IMR-90 (cell line): Measurements from ENCODE around the gene NEURL1. TPM values are rescaled to one million over a fixed set of nuclear protein-coding genes. Genes with fewer than 3 reads are reported as not detected.
A peak's percentile ranks its signal among the peaks of the same experiment; 100 is the strongest.

Source experiments
- ATAC-seq: fragments of 200-7000 bp; cut with Tn5 transposase; 2 replicates; pipeline ENCODE4 v1.9.1; 2020; ENCODE audit warnings: low read depth, mild to moderate bottlenecking, moderate library complexity
- BruUV-seq: library from RNA; stranded (reverse); fragments of 400-500 nt; replicated peaks from 2 replicates; lab custom pipeline; 2021; lab: Mats Ljungman, UMichigan
- CTCF ChIA-PET: fragments of 300-600 bp; formaldehyde crosslinking; extraction: SDS; loops from one replicate; lab custom pipeline; 2021; ENCODE audit warnings: antibody characterized with exemption; lab: Yijun Ruan, JAX
- POLR2A ChIA-PET: fragments of 300-600 bp; sonication (Branson Sonifier 250); formaldehyde crosslinking; loops from one replicate; lab custom pipeline; 2022; ENCODE audit warnings: antibody characterized with exemption; ENCODE audit not compliant: unreplicated experiment; lab: Charles Lee
- DNase-seq: peaks from one replicate; pipeline ENCODE4 v3.0.0; 2013
- H2AFZ ChIP-seq: replicated peaks from 2 replicates; pipeline ENCODE3; 2013; ENCODE audit warnings: low read length, mild to moderate bottlenecking; ENCODE audit not compliant: poor library complexity
- H2AK5ac ChIP-seq: 2 replicates; pipeline ENCODE4 v1.6.1; 2013; ENCODE audit warnings: low read depth, low read length, inconsistent platforms
- H2AK9ac ChIP-seq: replicated peaks from 2 replicates; pipeline ENCODE3; 2013; ENCODE audit warnings: mild to moderate bottlenecking, low read depth, low read length, moderate library complexity; ENCODE audit not compliant: poor library complexity
- H2BK120ac ChIP-seq: 2 replicates; pipeline ENCODE4 v1.6.1; 2013; ENCODE audit warnings: low read depth, low read length, inconsistent platforms
- H2BK15ac ChIP-seq: 3 replicates; pipeline ENCODE4 v1.6.1; 2013; ENCODE audit warnings: low read depth, low read length, inconsistent platforms
- H2BK20ac ChIP-seq: 2 replicates; pipeline ENCODE4 v1.6.1; 2013; ENCODE audit warnings: low read depth, mild to moderate bottlenecking, inconsistent platforms, low read length, moderate library complexity
- H2BK5ac ChIP-seq: 2 replicates; pipeline ENCODE4 v1.6.1; 2013; ENCODE audit warnings: mild to moderate bottlenecking, low read depth, low read length, inconsistent platforms; ENCODE audit not compliant: poor library complexity, severe bottlenecking
- H3K14ac ChIP-seq: replicated peaks from 2 replicates; pipeline ENCODE4 v1.6.1; 2013; ENCODE audit warnings: low read depth, low read length, inconsistent platforms
- H3K18ac ChIP-seq: 2 replicates; pipeline ENCODE4 v1.6.1; 2013; ENCODE audit warnings: low read depth, low read length, control low read depth
- H3K23ac ChIP-seq: 2 replicates; pipeline ENCODE4 v1.6.1; 2013; ENCODE audit warnings: low read depth, low read length, inconsistent platforms
- H3K27ac ChIP-seq: 2 replicates; pipeline ENCODE4 v1.5.1; 2013; ENCODE audit warnings: mild to moderate bottlenecking, control low read depth, low read length; ENCODE audit not compliant: insufficient read depth
- H3K27me3 ChIP-seq: 2 replicates; pipeline ENCODE4 v1.6.1; 2013; ENCODE audit warnings: low read length; ENCODE audit not compliant: control insufficient read depth, insufficient read depth
- H3K36me3 ChIP-seq: 2 replicates; pipeline ENCODE4 v1.6.1; 2013; ENCODE audit warnings: low read length, mixed read lengths; ENCODE audit not compliant: control insufficient read depth, insufficient read depth
- H3K4ac ChIP-seq: 2 replicates; pipeline ENCODE4 v1.6.1; 2013; ENCODE audit warnings: low read depth, low read length, inconsistent platforms
- H3K4me1 ChIP-seq: 2 replicates; pipeline ENCODE4 v1.6.1; 2013; ENCODE audit warnings: low read length, mixed read lengths; ENCODE audit not compliant: control insufficient read depth, insufficient read depth
- H3K4me2 ChIP-seq: 2 replicates; pipeline ENCODE4 v1.6.1; 2013; ENCODE audit warnings: low read depth, mild to moderate bottlenecking, control low read depth, low read length, moderate library complexity
- H3K4me3 ChIP-seq: 2 replicates; pipeline ENCODE4 v1.5.1; 2013; ENCODE audit warnings: low read depth, mild to moderate bottlenecking, control low read depth, low read length, moderate library complexity; ENCODE audit not compliant: insufficient read depth
- H3K56ac ChIP-seq: 2 replicates; pipeline ENCODE4 v1.6.1; 2013; ENCODE audit warnings: low read length, inconsistent platforms; ENCODE audit not compliant: insufficient read depth; ENCODE audit errors: extremely low read depth
- H3K79me1 ChIP-seq, 2 experiments: 2 replicates each; pipeline ENCODE4 v1.6.1; 2013; ENCODE audit warnings: low read length in 2 of 2, inconsistent platforms in 1 of 2, low read depth in 1 of 2
- H3K9ac ChIP-seq: 2 replicates; pipeline ENCODE4 v1.6.1; 2013; ENCODE audit warnings: low read depth, low read length, control low read depth
- H3K9me1 ChIP-seq: 2 replicates; pipeline ENCODE4 v1.6.1; 2013; ENCODE audit warnings: low read length, inconsistent platforms; ENCODE audit not compliant: insufficient read depth
- H3K9me3 ChIP-seq: 2 replicates; pipeline ENCODE4 v1.6.1; 2013; ENCODE audit warnings: low read length; ENCODE audit not compliant: control insufficient read depth, insufficient read depth
- H4K20me1 ChIP-seq: 2 replicates; pipeline ENCODE4 v1.6.1; 2013; ENCODE audit warnings: low read length, inconsistent platforms; ENCODE audit not compliant: insufficient read depth
- H4K5ac ChIP-seq: 2 replicates; pipeline ENCODE4 v1.6.1; 2013; ENCODE audit warnings: mild to moderate bottlenecking, low read depth, low read length, control low read depth
- H4K8ac ChIP-seq, 2 experiments: 2 replicates each; pipeline ENCODE4 v1.6.1; 2013; ENCODE audit warnings: low read depth in 2 of 2, low read length in 2 of 2, control low read depth in 1 of 2, inconsistent platforms in 1 of 2
- H4K91ac ChIP-seq: 2 replicates; pipeline ENCODE4 v1.6.1; 2013; ENCODE audit warnings: low read depth, low read length, inconsistent platforms; ENCODE audit not compliant: insufficient read depth
- CHD1 ChIP-seq: IDR thresholded peaks from 2 replicates; pipeline ENCODE4 v1.6.1; 2012; ENCODE audit warnings: low read depth, low read length, improper control_type of control experiment
- CTCF ChIP-seq: conservative IDR thresholded peaks from 2 replicates; pipeline ENCODE4 v1.5.1; 2012; ENCODE audit warnings: mild to moderate bottlenecking, low read depth, low read length, improper control_type of control experiment
- ELK1 ChIP-seq: fragments of 150-350 bp; IDR thresholded peaks from 2 replicates; pipeline ENCODE4 v1.6.1; 2016; ENCODE audit warnings: low read depth, mild to moderate bottlenecking, low read length, moderate library complexity, borderline replicate concordance
- RCOR1 ChIP-seq: IDR thresholded peaks from 2 replicates; pipeline ENCODE4 v1.6.1; 2012; ENCODE audit warnings: mild to moderate bottlenecking, low read length, improper control_type of control experiment; ENCODE audit not compliant: insufficient replicate concordance
- SMC3 ChIP-seq: fragments of 150-350 bp; IDR thresholded peaks from 2 replicates; pipeline ENCODE4 v1.6.1; 2016; ENCODE audit warnings: low read depth, mild to moderate bottlenecking, antibody characterized with exemption, low read length, moderate library complexity
- WGBS, 2 experiments: methylation state at CpG; one replicate each; pipeline versions ENCODE4 v1.1.5 to v1.1.7; 2013; ENCODE audit warnings: missing lambda C conversion rate in 2 of 2; ENCODE audit not compliant: insufficient read length in 1 of 2; ENCODE audit errors: extremely low coverage in 2 of 2; 5-methylcytosine and 5-hydroxymethylcytosine counted together
- dilution Hi-C: fragments of 300-500 bp; cut with HindIII; formaldehyde crosslinking; loops from one replicate; pipeline ENCODE4 v1.14.3; 2018; ENCODE audit warnings: low sequenced_read_pairs; ENCODE audit not compliant: unreplicated experiment
- in situ Hi-C: fragments of 300-500 bp; cut with MboI; formaldehyde crosslinking; loops from 3 replicates; pipeline ENCODE4 v1.14.3; 2019; ENCODE audit warnings: low sequenced_read_pairs, inconsistent platforms, mixed read lengths
- intact Hi-C: fragments of 100-400 bp; cut with micrococcal nuclease; formaldehyde crosslinking; loops from 2 replicates; pipeline ENCODE4 v1.10.0; 2022
- polyA plus RNA-seq, 3 experiments: library from polyadenylated mRNA; depleted of rRNA; stranded (reverse); fragments of >200 nt; gene quantifications; 2 replicates each; pipeline ENCODE4 v1.2.3, GENCODE V29; 2012; ENCODE audit warnings: low replicate concordance in 1 of 3
- total RNA-seq: library from RNA; depleted of rRNA; stranded (reverse); fragments of >200 nt; gene quantifications from 2 replicates; pipeline ENCODE4 v1.2.3, GENCODE V29; 2012

NEURL1 gene
- total and polyA plus RNA-seq, 2 of the 4 experiments (the other 2 are of a cell fraction): 0.36 to 0.82 TPM

- TF ChIP-seq SMC3 (peak; percentile 35; the same call in 1 of the 2 replicates), RCOR1 (no peak)
These were observed 98.9 kb downstream of the NEURL1 start (continued) for GRCh38 chr10:103592186-103593021.

GRCh38 chr10:103593022-103593570 is 99.6 kb downstream of the NEURL1 start:
- H3K56ac ChIP-seq: no peak overlapping the region
- POLR2A ChIA-PET: no interaction called here
- H3K27ac ChIP-seq: no peak overlapping the region
- H4K8ac ChIP-seq: no peak overlapping the region
- H3K18ac ChIP-seq: no peak overlapping the region
- ATAC-seq (peak; percentile 5; the same call in 1 of the 2 replicates), DNase-seq (no peak)
- no peak overlapping the region for H3K4me2 ChIP-seq
- no peak overlapping the region for H2BK20ac ChIP-seq
- dilution Hi-C loops (no loop called here), in situ Hi-C loops (loop anchor here (10.0 kb wide), 1 partner anchor 262 kb away; the partner anchor contains the start of gene SH3PXD2A), intact Hi-C loops (loop anchor here (5.0 kb wide), 1 partner anchor 176 kb away; no protein-coding TSS in a partner anchor)
- CTCF ChIA-PET: interaction anchor here (1.3 to 1.6 kb wide), 2 partner anchors 93 to 103 kb away, joined by 4 to 7 read pairs; no protein-coding TSS in a partner anchor
- H3K9me1 ChIP-seq: peaks cover 3% of the 10 kb centered on the region; the same call in 1 of the 2 replicates
- H2BK5ac ChIP-seq: no peak overlapping the region
- 80% methylated on average over 1 of the region's 3 CpGs; no CpG with 5 or more reads in 1 of the 2 experiments for WGBS, 2 experiments
- H3K79me1 ChIP-seq: 0 out of 4 replicates have a peak, but pooled peaks cover 0 to 4% of the 10 kb centered on the region in 2 experiments
- no peak overlapping the region for H2BK120ac ChIP-seq
- 0 out of 2 replicates have a peak, but pooled peaks cover 2% of the 10 kb centered on the region for H3K36me3 ChIP-seq
- H3K9ac ChIP-seq: no peak overlapping the region
- no peaks in the 10 kb centered on the region; the same call in 1 of the 2 replicates for H3K27me3 ChIP-seq
- BruUV-seq: no TSS peak
- H4K91ac ChIP-seq: no peak overlapping the region
- no peak overlapping the region for H4K5ac ChIP-seq
- peaks cover 21% of the 10 kb centered on the region for H4K20me1 ChIP-seq
- no peak overlapping the region for H3K23ac ChIP-seq
- no peaks in the 10 kb centered on the region; the same call in 1 of the 2 replicates for H3K4me1 ChIP-seq
- H3K4me3 ChIP-seq: no peak overlapping the region
- TF ChIP-seq CHD1: no peak
- TF ChIP-seq CTCF: no peak
- no peak for TF ChIP-seq ELK1
- peak overlapping the region; percentile 65 for H2AFZ ChIP-seq
- H2BK15ac ChIP-seq: no peak overlapping the region
- H3K4ac ChIP-seq: no peak overlapping the region
- H2AK9ac ChIP-seq: peak overlapping the region; percentile 73
- H3K14ac ChIP-seq: no peak overlapping the region
- no peak overlapping the region for H2AK5ac ChIP-seq
- no peaks in the 10 kb centered on the region for H3K9me3 ChIP-seq
